GM11168 (cell line): ENCODE data around the gene PCYT1A.

ENCODE experiments used
- in situ Hi-C: fragments of 300-500 bp; cut with MboI; formaldehyde crosslinking; loops from one replicate; pipeline ENCODE4 v1.12.0; 2022; ENCODE audit warnings: low sequenced_read_pairs; ENCODE audit not compliant: unreplicated experiment

PCYT1A gene

GRCh38 chr3:196217307-196218154, 70.0 kb downstream of the PCYT1A start:
- in situ Hi-C loops: loop anchor here (25.0 kb wide), 1 partner anchor 505 kb away; the partner anchor contains the start of gene MUC20

- in situ Hi-C loops: loop anchor here (25.0 kb wide), 1 partner anchor 504 kb away; the partner anchor contains the start of gene MUC20
Observed at GRCh38 chr3:196216681-196217211, 70.8 kb downstream of the PCYT1A start.

GRCh38 chr3:196216089-196216564, 71.4 kb downstream of the PCYT1A start, which contains the start of gene SLC51A:
Gene SLC51A (plus strand): TSS chr3:196216534. CDS start chr3:196216713, 179 bp downstream.
- in situ Hi-C loops: loop anchor here (25.0 kb wide), 1 partner anchor 504 kb away; the partner anchor contains the start of gene MUC20

GRCh38 chr3:196215493-196216020, 72.0 kb downstream of the PCYT1A start:
- in situ Hi-C loops: loop anchor here (25.0 kb wide), 1 partner anchor 503 kb away; the partner anchor contains the start of gene MUC20

- in situ Hi-C loops: loop anchor here (25.0 kb wide), 1 partner anchor 503 kb away; the partner anchor contains the start of gene MUC20
Observed at GRCh38 chr3:196214783-196215441, 72.6 kb downstream of the PCYT1A start.

- in situ Hi-C loops: loop anchor here (25.0 kb wide), 1 partner anchor 499 kb away; the partner anchor contains the start of gene MUC20
Observed at GRCh38 chr3:196210673-196211556, 76.6 kb downstream of the PCYT1A start, which contains the start of gene ZDHHC19. Gene ZDHHC19 (minus strand): TSS chr3:196211400. CDS start chr3:196211315, 85 bp downstream.

GRCh38 chr3:196209944-196210672, 77.4 kb downstream of the PCYT1A start:
- in situ Hi-C loops: loop anchor here (25.0 kb wide), 1 partner anchor 498 kb away; the partner anchor contains the start of gene MUC20

GRCh38 chr3:196208942-196209695, 78.4 kb downstream of the PCYT1A start:
- in situ Hi-C loops: loop anchor here (25.0 kb wide), 1 partner anchor 497 kb away; the partner anchor contains the start of gene MUC20

GRCh38 chr3:196207833-196208607, 79.5 kb downstream of the PCYT1A start:
- in situ Hi-C loops: loop anchor here (25.0 kb wide), 1 partner anchor 496 kb away; the partner anchor contains the start of gene MUC20

GRCh38 chr3:196207159-196207832, 80.2 kb downstream of the PCYT1A start:
- in situ Hi-C loops: loop anchor here (25.0 kb wide), 1 partner anchor 495 kb away; the partner anchor contains the start of gene MUC20

GRCh38 chr3:196205442-196206205, 81.9 kb downstream of the PCYT1A start:
- in situ Hi-C loops: loop anchor here (25.0 kb wide), 1 partner anchor 493 kb away; the partner anchor contains the start of gene MUC20

- in situ Hi-C loops: loop anchor here (25.0 kb wide), 1 partner anchor 492 kb away; the partner anchor contains the start of gene MUC20
Observed at GRCh38 chr3:196203846-196204245, 83.7 kb downstream of the PCYT1A start.

GRCh38 chr3:196202516-196202970, 85.0 kb downstream of the PCYT1A start:
- in situ Hi-C loops: loop anchor here (25.0 kb wide), 1 partner anchor 490 kb away; the partner anchor contains the start of gene MUC20

- in situ Hi-C loops: loop anchor here (5.0 kb wide), 1 partner anchor 122 kb away; no protein-coding TSS in a partner anchor
Observed at GRCh38 chr3:196198771-196199753, 88.5 kb downstream of the PCYT1A start.
